Mucosa of descending colon (tissue), 3 donors: ENCODE results near the gene KRTAP5-1. TPM values are rescaled to one million over a fixed set of nuclear protein-coding genes. Genes with fewer than 3 reads are reported as not detected.
A peak's percentile ranks its signal among the peaks of the same experiment; 100 is the strongest.

ENCODE experiments used
- ATAC-seq: fragments of 200-7000 bp; cut with Tn5 transposase; one replicate; pipeline ENCODE4 v1.9.1; 2020; ENCODE audit warnings: mild to moderate bottlenecking, moderate library complexity
- DNase-seq, 3 donors: peaks; one replicate each; pipeline ENCODE4 v3.0.0-alpha.2; 2020
- H3K36me3 ChIP-seq: fragments of 200-600 bp; one replicate; pipeline ENCODE4 v1.8.0; 2021; ENCODE audit warnings: low read depth, mild to moderate bottlenecking
- H3K4me1 ChIP-seq: fragments of 200-600 bp; one replicate; pipeline ENCODE4 v1.8.0; 2021; ENCODE audit warnings: low read depth, mild to moderate bottlenecking
- H3K4me3 ChIP-seq: fragments of 200-600 bp; one replicate; pipeline ENCODE4 v1.8.0; 2021; ENCODE audit warnings: mild to moderate bottlenecking
- H3K9me3 ChIP-seq: fragments of 200-600 bp; one replicate; pipeline ENCODE4 v1.8.0; 2021; ENCODE audit warnings: mild to moderate bottlenecking
- intact Hi-C, 2 donors: fragments of 100-400 bp; cut with DNase I in 1 of 2; cut with micrococcal nuclease in 1 of 2; formaldehyde crosslinking; loops; one replicate each; pipeline versions ENCODE4 v1.11.0 to v1.11.1; 2022; cut with DNase I, micrococcal nuclease
- total RNA-seq, 3 donors: library from RNA; stranded (reverse); fragmentation: NEBNext Ultra II Directional in 2 of 3; extraction: Animal tissue kit (Norgen Biotek cat#: 25700) in 2 of 3; gene quantifications; one replicate each; pipeline versions ENCODE4 v1.2.1 to v1.2.4, GENCODE V29; 2021 to 2023
- TF ChIP-seq, protein P1 (sequence below): fragments of 200-600 bp; IDR thresholded peaks from one replicate; pipeline ENCODE4 v1.8.0; 2022; ENCODE audit warnings: antibody characterized with exemption, mild to moderate bottlenecking
- donor health status: DM: no; HTN: no; CAD: no; lungs with moderate emphysema.
- donor health status: DM: no; HTN: no; CAD: no.
- donor health status: DM: no; HTN: yes; CAD: no.

Gene KRTAP5-1
- total RNA-seq, 3 donors from 2014 or later: not detected

DNA sequence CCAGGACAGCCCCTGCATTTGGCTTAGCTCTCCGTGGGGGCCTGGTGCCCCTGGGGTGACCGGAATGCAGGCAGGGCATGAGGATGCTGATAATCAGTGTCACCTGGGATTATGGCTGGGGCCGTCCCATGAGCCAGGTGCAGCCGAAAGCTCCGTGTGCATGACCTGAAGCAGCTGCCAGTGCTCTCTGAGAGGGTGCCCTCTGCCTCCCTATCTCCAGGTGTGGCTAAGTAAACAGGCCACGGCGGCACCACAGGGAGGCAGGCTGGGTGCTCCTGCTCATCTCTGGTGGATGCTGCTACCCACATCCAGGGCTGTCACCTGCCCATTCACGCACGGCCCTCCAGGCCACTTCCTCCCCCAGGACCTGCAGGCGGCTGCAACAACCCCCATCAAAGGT, 42.8 kb downstream of the KRTAP5-1 start:
- TF ChIP-seq, protein P1, sequence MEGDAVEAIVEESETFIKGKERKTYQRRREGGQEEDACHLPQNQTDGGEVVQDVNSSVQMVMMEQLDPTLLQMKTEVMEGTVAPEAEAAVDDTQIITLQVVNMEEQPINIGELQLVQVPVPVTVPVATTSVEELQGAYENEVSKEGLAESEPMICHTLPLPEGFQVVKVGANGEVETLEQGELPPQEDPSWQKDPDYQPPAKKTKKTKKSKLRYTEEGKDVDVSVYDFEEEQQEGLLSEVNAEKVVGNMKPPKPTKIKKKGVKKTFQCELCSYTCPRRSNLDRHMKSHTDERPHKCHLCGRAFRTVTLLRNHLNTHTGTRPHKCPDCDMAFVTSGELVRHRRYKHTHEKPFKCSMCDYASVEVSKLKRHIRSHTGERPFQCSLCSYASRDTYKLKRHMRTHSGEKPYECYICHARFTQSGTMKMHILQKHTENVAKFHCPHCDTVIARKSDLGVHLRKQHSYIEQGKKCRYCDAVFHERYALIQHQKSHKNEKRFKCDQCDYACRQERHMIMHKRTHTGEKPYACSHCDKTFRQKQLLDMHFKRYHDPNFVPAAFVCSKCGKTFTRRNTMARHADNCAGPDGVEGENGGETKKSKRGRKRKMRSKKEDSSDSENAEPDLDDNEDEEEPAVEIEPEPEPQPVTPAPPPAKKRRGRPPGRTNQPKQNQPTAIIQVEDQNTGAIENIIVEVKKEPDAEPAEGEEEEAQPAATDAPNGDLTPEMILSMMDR: no peak
- H3K4me1 ChIP-seq: peaks cover 25% of the 10 kb centered on the region
- no peaks in the 10 kb centered on the region for H3K9me3 ChIP-seq
- DNase-seq (peak; percentile 55 to 73 (median 59)), ATAC-seq (peak; percentile 39)
- H3K36me3 ChIP-seq: no peaks in the 10 kb centered on the region
- H3K4me3 ChIP-seq: no peak overlapping the region
- intact Hi-C loops: no loop called here

DNA sequence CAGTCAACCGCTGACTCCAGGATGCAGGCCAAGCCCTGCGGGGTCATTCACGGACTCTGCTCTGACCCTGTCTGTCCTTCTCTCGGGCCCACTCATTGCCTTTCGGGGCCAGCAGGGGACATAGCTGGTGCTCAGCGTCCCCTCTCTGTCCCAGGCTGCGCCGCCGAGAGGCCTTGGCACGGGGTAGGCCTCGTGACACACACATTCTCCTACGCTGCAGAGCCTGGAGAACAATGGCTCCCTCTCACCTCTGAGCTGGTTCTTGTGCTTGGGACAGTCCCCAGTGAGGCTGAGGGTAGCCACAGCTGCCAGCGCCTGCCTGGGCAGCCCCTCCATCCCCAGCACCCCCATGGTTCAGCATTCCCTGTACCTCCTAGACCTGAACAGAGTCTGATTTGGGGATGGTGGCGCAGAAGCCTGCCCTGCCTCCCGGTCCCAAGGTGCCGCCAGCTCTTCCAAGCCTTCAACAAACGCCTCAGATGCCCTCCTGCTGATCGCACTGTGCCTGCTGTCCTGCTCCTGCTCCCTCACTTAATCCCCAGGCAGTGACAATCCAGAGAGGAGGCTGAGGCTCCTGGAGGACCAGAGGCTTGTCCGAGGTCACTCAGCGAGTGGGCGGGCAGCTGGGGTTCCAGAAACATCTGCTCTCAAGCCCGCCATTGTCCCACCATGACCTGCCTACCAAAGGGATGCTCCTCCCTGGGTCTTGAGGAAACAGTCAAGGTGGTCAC, 43.4 kb downstream of the KRTAP5-1 start:
- DNase-seq (no peak), ATAC-seq (no peak)
- Histone ChIP-seq H3K4me1 (peaks cover 19% of the 10 kb centered on the region), H3K9me3 (no peaks in the 10 kb centered on the region), H3K36me3 (no peaks in the 10 kb centered on the region), H3K4me3 (no peak overlapping the region)
- intact Hi-C loops: no loop called here
- TF ChIP-seq, protein P1: no peak

DNA sequence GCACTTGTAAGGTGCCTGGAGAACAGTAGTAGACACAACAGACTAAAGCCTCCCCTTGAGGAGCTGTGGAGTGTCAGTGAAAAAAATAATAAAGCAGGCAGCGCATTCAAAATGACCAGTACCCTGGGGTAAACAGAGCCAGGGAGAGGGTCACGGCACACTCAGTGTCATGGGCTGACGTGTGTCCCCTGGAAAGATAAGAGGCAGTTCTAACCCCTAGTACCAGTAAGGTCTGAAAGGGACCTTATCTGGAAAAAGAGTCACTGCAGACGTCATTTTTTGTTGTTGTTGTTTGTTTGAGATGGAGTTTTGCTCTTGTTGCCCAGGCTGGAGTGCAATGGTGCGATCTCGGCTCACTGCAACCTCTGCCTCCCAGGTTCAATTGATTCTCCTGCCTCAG, 45.0 kb downstream of the KRTAP5-1 start:
- Histone ChIP-seq H3K4me3 (no peak overlapping the region), H3K4me1 (peaks cover 7% of the 10 kb centered on the region), H3K36me3 (no peaks in the 10 kb centered on the region), H3K9me3 (no peaks in the 10 kb centered on the region)
- ATAC-seq: no peak
- DNase-seq: no peak
- TF ChIP-seq, protein P1: no peak
- intact Hi-C loops: no loop called here

DNA sequence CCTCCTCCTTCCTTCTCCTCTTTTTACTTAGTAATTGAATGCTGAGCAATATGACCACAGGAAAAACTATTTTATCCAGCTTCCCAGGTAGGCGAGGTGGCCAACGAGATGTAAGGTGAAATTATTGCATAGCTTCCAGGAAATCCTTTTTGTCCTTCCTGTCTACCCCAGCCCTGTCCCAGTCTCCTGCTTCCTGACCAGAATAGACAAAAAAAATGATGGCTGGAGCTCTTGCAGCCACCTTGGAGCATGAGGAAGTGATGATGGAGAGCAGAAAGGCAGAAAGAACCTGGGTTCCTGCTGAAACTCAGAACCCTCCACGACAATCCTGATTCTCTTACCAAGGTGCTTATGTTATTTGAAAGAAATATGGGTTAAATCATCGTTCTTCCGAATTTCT, 46.9 kb downstream of the KRTAP5-1 start:
- TF ChIP-seq, protein P1: no peak
- no peak for DNase-seq
- peaks cover 7% of the 10 kb centered on the region for H3K4me1 ChIP-seq
- intact Hi-C loops: no loop called here
- H3K9me3 ChIP-seq: no peaks in the 10 kb centered on the region
- no peaks in the 10 kb centered on the region for H3K36me3 ChIP-seq
- ATAC-seq: no peak
- H3K4me3 ChIP-seq: no peak overlapping the region

DNA sequence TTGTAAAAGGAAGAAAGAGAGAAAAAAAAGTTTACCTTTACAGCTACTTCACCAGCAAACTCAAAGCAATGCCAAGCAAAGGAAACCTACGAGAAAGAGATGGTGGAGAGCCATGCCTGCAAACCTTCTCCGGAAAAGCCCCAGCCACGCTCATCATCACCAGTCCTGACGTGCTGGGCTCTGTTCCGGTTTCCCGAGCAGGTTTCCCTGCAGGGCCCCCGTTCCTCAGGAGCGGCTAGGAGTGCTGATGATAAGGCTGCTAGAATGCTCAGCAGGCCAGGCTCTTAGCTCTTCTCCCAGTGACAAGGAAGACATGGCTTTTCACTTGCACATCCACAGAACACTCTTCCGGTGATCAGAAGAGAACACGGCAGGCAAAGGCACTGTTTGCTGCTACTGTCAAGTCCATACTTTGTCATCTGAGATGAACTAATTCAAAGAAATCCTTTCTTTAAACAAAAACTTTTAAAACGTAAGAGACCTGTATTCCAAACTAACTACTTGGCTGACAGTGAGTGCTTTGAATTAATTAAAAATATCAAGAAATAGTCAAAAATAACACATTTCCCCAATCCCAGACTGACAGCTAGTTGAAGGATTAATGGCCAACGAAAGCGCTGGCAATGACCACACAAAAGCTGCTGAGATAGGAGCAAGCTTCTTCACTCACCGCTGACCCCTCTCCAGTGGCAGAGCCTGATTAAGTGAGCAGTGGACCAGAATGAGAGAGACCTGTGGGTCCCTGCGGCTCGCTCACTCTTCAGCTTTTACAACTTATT, 48.8 kb downstream of the KRTAP5-1 start:
- ATAC-seq: no peak
- peaks cover 3% of the 10 kb centered on the region for H3K4me1 ChIP-seq

More for the DNA sequence above, 48.8 kb downstream of the KRTAP5-1 start:
- intact Hi-C loops: no loop called here
- DNase-seq: no peak
- no peaks in the 10 kb centered on the region for H3K9me3 ChIP-seq
- no peak overlapping the region for H3K4me3 ChIP-seq
- H3K36me3 ChIP-seq: no peaks in the 10 kb centered on the region
- TF ChIP-seq, protein P1: no peak
